ENCODE data around the gene TMEM158. TPM values are rescaled to one million over a fixed set of nuclear protein-coding genes. Genes with fewer than 3 reads are reported as not detected.

TMEM158 gene
- total and polyA plus RNA-seq, 4 donors, result 0.07 to 3.7 (median 0.08) TPM; not detected in 1

- 88% methylated on average over 5 of the region's 5 CpGs for WGBS
- Histone ChIP-seq H3K27ac (ENCODE audit: low read depth in 1 of 2, low read length in 2 of 2) (no peak overlapping the region), H3K9me3 (ENCODE audit: control insufficient read depth in 4 of 4, low read length in 3 of 4) (no peaks in the 10 kb centered on the region), H3K4me3 (ENCODE audit: low read depth in 1 of 3, low read length in 3 of 3) (no peak overlapping the region), H3K27me3 (ENCODE audit: control insufficient read depth in 4 of 4, insufficient read depth in 4 of 4, low read length in 3 of 4) (no peaks in the 10 kb centered on the region), H3K4me1 (ENCODE audit: control insufficient read depth in 4 of 4, insufficient read depth in 4 of 4, low read length in 3 of 4) (peaks cover 0 to 5% (median 1%) of the 10 kb centered on the region in 4 donors), H3K36me3 (ENCODE audit: control insufficient read depth in 4 of 4, insufficient read depth in 3 of 4, low read depth in 1 of 4, low read length in 3 of 4) (no peaks in the 10 kb centered on the region), H3K9ac (ENCODE audit: low read depth in 1 of 2, low read length in 2 of 2) (no peak overlapping the region)
- TF ChIP-seq ZBTB33 (IDR thresholded peaks at IDR 0.05) (no peak), JUND (IDR thresholded peaks at IDR 0.05) (no peak), SP1 (IDR thresholded peaks at IDR 0.05) (no peak), REST (IDR thresholded peaks at IDR 0.05) (no peak), FOXA2 (IDR thresholded peaks at IDR 0.05) (no peak), HNF4G (IDR thresholded peaks at IDR 0.05) (no peak), YY1 (IDR thresholded peaks at IDR 0.05) (no peak)
- TF ChIP-seq, protein P1, sequence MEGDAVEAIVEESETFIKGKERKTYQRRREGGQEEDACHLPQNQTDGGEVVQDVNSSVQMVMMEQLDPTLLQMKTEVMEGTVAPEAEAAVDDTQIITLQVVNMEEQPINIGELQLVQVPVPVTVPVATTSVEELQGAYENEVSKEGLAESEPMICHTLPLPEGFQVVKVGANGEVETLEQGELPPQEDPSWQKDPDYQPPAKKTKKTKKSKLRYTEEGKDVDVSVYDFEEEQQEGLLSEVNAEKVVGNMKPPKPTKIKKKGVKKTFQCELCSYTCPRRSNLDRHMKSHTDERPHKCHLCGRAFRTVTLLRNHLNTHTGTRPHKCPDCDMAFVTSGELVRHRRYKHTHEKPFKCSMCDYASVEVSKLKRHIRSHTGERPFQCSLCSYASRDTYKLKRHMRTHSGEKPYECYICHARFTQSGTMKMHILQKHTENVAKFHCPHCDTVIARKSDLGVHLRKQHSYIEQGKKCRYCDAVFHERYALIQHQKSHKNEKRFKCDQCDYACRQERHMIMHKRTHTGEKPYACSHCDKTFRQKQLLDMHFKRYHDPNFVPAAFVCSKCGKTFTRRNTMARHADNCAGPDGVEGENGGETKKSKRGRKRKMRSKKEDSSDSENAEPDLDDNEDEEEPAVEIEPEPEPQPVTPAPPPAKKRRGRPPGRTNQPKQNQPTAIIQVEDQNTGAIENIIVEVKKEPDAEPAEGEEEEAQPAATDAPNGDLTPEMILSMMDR (IDR thresholded peaks at IDR 0.05; ENCODE audit: low read depth, low read length, missing input control), result no peak
- no peak for DNase-seq (ENCODE audit: low spot score)
Observed at GRCh38 chr3:45194791-45195190, 31.3 kb downstream of the TMEM158 start.

DNA sequence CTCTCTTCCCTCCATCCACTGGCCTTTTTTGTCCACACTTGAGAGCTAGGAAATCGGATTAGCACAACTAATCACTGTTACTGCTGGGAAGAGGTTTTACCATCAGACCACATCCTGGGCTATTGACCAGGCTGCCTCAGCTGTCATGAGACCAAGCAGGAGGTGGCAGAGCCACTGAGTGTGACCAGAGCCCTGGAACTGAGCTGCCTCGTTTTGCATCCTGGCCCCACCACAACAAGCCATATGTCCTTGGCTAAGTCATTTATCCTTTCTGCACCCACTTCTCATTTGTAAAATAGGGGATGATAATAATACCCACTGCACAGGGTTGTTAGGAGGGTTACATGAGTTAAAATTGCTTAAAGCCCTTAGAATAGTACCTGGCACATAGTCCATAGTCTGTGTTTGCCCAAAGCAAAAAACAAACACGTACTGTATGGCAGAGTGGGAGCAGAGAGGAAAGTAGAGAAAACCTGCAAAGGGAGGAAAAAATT is 34.1 kb downstream of the TMEM158 start:
- Histone ChIP-seq H3K27ac (ENCODE audit: low read depth in 1 of 2, low read length in 2 of 2) (no peak overlapping the region), H3K36me3 (ENCODE audit: control insufficient read depth in 4 of 4, insufficient read depth in 3 of 4, low read depth in 1 of 4, low read length in 3 of 4) (no peaks in the 10 kb centered on the region), H3K9ac (ENCODE audit: low read depth in 1 of 2, low read length in 2 of 2) (no peak overlapping the region), H3K9me3 (ENCODE audit: control insufficient read depth in 4 of 4, low read length in 3 of 4) (no peaks in the 10 kb centered on the region), H3K4me1 (ENCODE audit: control insufficient read depth in 4 of 4, insufficient read depth in 4 of 4, low read length in 3 of 4) (peaks cover 0 to 5% (median 1%) of the 10 kb centered on the region in 4 donors), H3K27me3 (ENCODE audit: control insufficient read depth in 4 of 4, insufficient read depth in 4 of 4, low read length in 3 of 4) (no peaks in the 10 kb centered on the region), H3K4me3 (ENCODE audit: low read depth in 1 of 3, low read length in 3 of 3) (no peak overlapping the region)
- TF ChIP-seq HNF4G (IDR thresholded peaks at IDR 0.05), result peak; percentile 76
- TF ChIP-seq SP1 (IDR thresholded peaks at IDR 0.05), result peak; percentile 59
- no peak for TF ChIP-seq JUND (IDR thresholded peaks at IDR 0.05)
- peak; percentile 29 to 30 for TF ChIP-seq RXRA (IDR thresholded peaks at IDR 0.05)
- TF ChIP-seq HNF4A (conservative IDR thresholded peaks at IDR 0.05), result peak; percentile 82 to 87
- DNase-seq (ENCODE audit: low spot score), result no peak
- 46% methylated on average over 3 of the region's 3 CpGs for WGBS

DNA sequence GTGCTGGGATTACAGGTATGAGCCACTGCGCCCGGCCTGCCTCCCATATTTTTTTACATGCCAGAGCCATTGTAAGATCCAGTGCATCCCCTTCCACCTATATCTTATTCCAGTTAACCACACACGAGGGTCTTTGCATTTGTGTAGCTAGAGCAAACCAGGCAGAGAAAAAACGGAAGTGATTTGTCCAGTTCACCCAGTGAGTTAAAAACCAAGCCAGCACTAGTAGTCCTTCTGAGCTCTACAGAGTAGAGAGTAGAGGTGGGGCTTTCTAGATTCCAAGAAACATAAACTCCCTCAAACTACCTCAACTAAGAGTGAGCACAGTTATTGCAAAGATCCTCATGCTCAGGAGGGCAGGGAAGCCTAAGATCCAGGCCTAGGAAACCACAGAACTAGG is 34.7 kb downstream of the TMEM158 start:
- 96% methylated on average over 4 of the region's 4 CpGs for whole genome bisulfite sequencing

More for the DNA sequence above, 34.7 kb downstream of the TMEM158 start:
- H3K9ac ChIP-seq (ENCODE audit: low read depth in 1 of 2, low read length in 2 of 2), result no peak overlapping the region
- H3K9me3 ChIP-seq (ENCODE audit: control insufficient read depth in 4 of 4, low read length in 3 of 4), result no peaks in the 10 kb centered on the region
- DNase-seq (ENCODE audit: low spot score), result no peak
- H3K4me1 ChIP-seq (ENCODE audit: control insufficient read depth in 4 of 4, insufficient read depth in 4 of 4, low read length in 3 of 4), result peaks cover 0 to 5% (median 1%) of the 10 kb centered on the region in 4 donors
- H3K36me3 ChIP-seq (ENCODE audit: control insufficient read depth in 4 of 4, insufficient read depth in 3 of 4, low read depth in 1 of 4, low read length in 3 of 4), result no peaks in the 10 kb centered on the region
- no peak overlapping the region for H3K4me3 ChIP-seq (ENCODE audit: low read depth in 1 of 3, low read length in 3 of 3)
- H3K27me3 ChIP-seq (ENCODE audit: control insufficient read depth in 4 of 4, insufficient read depth in 4 of 4, low read length in 3 of 4), result no peaks in the 10 kb centered on the region
- TF ChIP-seq RAD21 (IDR thresholded peaks at IDR 0.05), result no peak
- TF ChIP-seq HNF4G (IDR thresholded peaks at IDR 0.05), result no peak
- TF ChIP-seq GABPA (IDR thresholded peaks at IDR 0.05 in 1 of 2, conservative IDR thresholded peaks at IDR 0.05 in 1 of 2), result no peak
- TF ChIP-seq, protein P1 (IDR thresholded peaks at IDR 0.05; ENCODE audit: low read depth, low read length, missing input control), result no peak
- no peak for TF ChIP-seq MAX (IDR thresholded peaks at IDR 0.05)
- no peak for TF ChIP-seq YY1 (IDR thresholded peaks at IDR 0.05)
- TF ChIP-seq, protein P2, sequence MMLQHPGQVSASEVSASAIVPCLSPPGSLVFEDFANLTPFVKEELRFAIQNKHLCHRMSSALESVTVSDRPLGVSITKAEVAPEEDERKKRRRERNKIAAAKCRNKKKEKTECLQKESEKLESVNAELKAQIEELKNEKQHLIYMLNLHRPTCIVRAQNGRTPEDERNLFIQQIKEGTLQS (IDR thresholded peaks at IDR 0.05), result no peak
- TF ChIP-seq SP1 (IDR thresholded peaks at IDR 0.05), result no peak
- no peak for TF ChIP-seq HNF4A (conservative IDR thresholded peaks at IDR 0.05)
- no peak for TF ChIP-seq FOXA1 (IDR thresholded peaks at IDR 0.05)
- H3K27ac ChIP-seq (ENCODE audit: low read depth in 1 of 2, low read length in 2 of 2), result no peak overlapping the region
